ENCODE results near the gene FIGLA.

DNA sequence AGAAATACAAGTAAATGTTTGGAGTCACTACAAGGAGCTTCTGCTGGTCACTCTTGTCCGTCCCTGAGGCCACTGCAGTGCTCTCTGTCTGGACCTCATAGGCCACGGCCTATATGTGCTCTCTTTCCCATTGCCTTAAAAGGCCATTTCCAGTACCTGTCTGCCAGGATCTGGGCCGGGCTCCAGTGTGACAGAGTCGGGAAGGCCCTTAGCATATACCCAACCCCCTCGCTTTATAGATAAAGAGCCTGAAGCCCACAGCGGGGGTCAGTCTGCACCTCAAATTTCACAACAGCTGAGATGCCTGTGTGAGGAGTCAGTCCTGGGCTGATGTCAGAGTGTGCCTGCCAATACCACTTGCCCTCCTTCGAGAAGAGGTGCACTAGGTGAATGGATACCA lies 62.3 kb downstream of the FIGLA start:
- no peak for TF ChIP-seq MAX (IDR thresholded peaks at IDR 0.05; ENCODE audit: low read depth, low read length)
- TF ChIP-seq, protein P1, sequence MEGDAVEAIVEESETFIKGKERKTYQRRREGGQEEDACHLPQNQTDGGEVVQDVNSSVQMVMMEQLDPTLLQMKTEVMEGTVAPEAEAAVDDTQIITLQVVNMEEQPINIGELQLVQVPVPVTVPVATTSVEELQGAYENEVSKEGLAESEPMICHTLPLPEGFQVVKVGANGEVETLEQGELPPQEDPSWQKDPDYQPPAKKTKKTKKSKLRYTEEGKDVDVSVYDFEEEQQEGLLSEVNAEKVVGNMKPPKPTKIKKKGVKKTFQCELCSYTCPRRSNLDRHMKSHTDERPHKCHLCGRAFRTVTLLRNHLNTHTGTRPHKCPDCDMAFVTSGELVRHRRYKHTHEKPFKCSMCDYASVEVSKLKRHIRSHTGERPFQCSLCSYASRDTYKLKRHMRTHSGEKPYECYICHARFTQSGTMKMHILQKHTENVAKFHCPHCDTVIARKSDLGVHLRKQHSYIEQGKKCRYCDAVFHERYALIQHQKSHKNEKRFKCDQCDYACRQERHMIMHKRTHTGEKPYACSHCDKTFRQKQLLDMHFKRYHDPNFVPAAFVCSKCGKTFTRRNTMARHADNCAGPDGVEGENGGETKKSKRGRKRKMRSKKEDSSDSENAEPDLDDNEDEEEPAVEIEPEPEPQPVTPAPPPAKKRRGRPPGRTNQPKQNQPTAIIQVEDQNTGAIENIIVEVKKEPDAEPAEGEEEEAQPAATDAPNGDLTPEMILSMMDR (IDR thresholded peaks at IDR 0.05; ENCODE audit: low read depth, low read length), result no peak
